Measurements from ENCODE around the gene DYNLRB1.
"Not testable (repeated sequence)": the region's sequence is repeated elsewhere in the genome, so short reads cannot be mapped to it uniquely, and the experiment has no call there.

The DYNLRB1 gene

DNA sequence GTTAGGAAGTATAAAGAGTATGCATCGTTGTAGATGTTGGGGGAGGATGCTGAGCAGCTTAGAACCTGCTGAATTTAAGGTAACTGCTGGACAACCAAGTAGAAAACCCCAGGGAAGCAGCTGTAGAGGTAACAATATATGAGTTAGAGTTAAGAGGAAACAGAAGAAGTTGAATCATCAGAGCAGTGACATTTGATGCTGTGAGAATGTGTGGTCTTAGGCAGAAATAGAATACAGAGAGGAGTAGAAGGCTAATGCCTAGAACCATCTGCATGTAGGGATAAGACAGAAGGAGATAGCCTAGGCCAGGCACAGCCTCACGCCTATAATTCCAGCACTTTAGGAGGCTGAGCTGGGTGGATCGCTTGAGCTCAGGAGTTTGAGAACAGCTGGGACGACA, 22.6 kb upstream of the DYNLRB1 start:
- no peak for DNase-seq (ENCODE audit: extremely low read depth, insufficient read length)
- H3K36me3 ChIP-seq (ENCODE audit: control insufficient read depth, insufficient read depth, low read length) = peaks cover 5% of the 10 kb centered on the region
- no peak overlapping the region for H3K4me3 ChIP-seq (replicated peaks; ENCODE audit: low read depth, low read length)
- no peaks in the 10 kb centered on the region for H3K27me3 ChIP-seq (replicated peaks; ENCODE audit: control insufficient read depth, insufficient read depth, low read length)
- TF ChIP-seq, protein P1, sequence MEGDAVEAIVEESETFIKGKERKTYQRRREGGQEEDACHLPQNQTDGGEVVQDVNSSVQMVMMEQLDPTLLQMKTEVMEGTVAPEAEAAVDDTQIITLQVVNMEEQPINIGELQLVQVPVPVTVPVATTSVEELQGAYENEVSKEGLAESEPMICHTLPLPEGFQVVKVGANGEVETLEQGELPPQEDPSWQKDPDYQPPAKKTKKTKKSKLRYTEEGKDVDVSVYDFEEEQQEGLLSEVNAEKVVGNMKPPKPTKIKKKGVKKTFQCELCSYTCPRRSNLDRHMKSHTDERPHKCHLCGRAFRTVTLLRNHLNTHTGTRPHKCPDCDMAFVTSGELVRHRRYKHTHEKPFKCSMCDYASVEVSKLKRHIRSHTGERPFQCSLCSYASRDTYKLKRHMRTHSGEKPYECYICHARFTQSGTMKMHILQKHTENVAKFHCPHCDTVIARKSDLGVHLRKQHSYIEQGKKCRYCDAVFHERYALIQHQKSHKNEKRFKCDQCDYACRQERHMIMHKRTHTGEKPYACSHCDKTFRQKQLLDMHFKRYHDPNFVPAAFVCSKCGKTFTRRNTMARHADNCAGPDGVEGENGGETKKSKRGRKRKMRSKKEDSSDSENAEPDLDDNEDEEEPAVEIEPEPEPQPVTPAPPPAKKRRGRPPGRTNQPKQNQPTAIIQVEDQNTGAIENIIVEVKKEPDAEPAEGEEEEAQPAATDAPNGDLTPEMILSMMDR (IDR thresholded peaks at IDR 0.05; ENCODE audit: insufficient read depth, low read length, poor library complexity, severe bottlenecking) = no peak

DNA sequence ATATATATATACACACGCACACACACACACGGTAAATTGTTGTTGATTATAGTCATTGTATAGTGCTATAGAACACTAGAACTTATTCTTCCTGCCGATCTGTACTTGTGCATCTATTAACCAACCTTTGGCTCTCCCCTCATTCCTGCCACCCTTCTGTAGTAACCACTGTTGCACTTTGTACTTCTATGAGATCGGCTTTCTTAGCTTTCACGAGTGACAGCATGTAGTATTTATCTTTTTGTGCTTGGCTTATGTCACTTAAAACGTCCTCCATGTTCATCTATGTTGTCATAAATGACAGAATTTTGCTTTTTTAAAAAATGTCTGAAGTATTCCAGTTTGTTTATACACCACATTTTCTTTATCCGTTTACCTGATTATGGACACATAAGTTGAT, 20.9 kb upstream of the DYNLRB1 start:
- no peak for DNase-seq (ENCODE audit: extremely low read depth, insufficient read length)
- Histone ChIP-seq H3K27me3 (replicated peaks; ENCODE audit: control insufficient read depth, insufficient read depth, low read length) (no peaks in the 10 kb centered on the region), H3K36me3 (ENCODE audit: control insufficient read depth, insufficient read depth, low read length) (peaks cover 4% of the 10 kb centered on the region), H3K4me3 (replicated peaks; ENCODE audit: low read depth, low read length) (no peak overlapping the region)
- TF ChIP-seq, protein P1 (IDR thresholded peaks at IDR 0.05; ENCODE audit: insufficient read depth, low read length, poor library complexity, severe bottlenecking) = no peak

DNA sequence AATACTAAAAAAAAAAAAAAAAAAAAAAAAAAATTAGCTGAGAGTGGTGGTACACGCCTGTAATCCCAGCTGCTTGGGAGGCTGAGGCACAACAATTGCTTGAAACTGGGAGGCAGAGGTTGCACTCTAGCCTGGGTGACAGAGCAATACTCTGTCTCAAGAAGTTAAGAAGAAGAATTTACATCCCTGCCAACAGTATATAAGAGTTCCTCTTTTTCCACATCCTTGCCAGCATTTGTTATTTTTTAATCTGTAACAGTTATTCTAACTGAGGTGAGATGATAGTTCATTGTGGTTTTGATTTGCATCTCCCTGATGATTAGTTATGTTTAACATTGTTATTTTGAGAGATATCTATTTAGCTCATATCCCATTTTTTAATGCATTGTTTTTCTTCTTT, 20.3 kb upstream of the DYNLRB1 start:
- Histone ChIP-seq H3K27me3 (replicated peaks; ENCODE audit: control insufficient read depth, insufficient read depth, low read length) (no peaks in the 10 kb centered on the region), H3K36me3 (ENCODE audit: control insufficient read depth, insufficient read depth, low read length) (peaks cover 4% of the 10 kb centered on the region), H3K4me3 (replicated peaks; ENCODE audit: low read depth, low read length) (no peak overlapping the region)
- TF ChIP-seq, protein P1 (IDR thresholded peaks at IDR 0.05; ENCODE audit: insufficient read depth, low read length, poor library complexity, severe bottlenecking) = no peak
- no peak for DNase-seq (ENCODE audit: extremely low read depth, insufficient read length)

DNA sequence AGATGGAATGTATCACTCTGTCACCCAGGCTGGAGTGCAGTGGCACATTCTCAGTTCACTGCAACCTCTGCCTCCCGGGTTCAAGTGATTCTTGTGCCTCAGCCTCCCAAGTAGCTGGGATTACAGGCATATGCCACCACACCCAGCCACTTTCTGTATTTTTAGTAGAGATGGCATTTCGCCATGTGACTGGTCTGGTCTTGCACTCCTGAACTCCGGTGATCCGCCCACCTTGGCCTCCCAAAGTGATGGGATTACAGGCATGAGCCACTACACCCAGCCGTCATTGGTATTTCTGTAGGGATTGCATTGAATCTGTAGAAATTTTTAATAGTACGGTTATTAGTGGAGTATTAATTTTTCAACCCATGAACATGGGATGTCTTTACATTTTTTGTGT, 18.6 kb upstream of the DYNLRB1 start:
- H3K4me3 ChIP-seq (replicated peaks; ENCODE audit: low read depth, low read length); DNase-seq (ENCODE audit: extremely low read depth, insufficient read length); H3K36me3 ChIP-seq (ENCODE audit: control insufficient read depth, insufficient read depth, low read length); H3K27me3 ChIP-seq (replicated peaks; ENCODE audit: control insufficient read depth, insufficient read depth, low read length): not testable (repeated sequence)

DNA sequence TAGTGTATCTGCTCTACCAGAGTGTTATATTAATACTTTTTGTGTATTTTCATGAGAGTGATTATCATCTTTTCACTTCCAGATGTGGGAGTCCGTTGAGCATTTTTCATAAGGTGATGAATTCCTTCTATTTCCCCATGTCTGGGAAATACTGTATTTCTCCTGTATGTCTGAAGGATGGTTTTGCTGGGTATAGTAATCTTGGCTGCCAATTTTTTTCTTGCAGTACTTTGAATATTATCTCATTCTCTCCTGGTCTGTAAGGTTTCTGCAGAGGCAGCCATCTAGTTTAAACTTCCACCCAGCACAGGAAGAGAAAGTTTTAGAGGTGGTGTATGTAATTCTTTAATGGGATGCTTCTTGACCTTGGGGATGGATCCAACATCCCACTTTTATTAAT, 15.4 kb upstream of the DYNLRB1 start:
- TF ChIP-seq, protein P1 (IDR thresholded peaks at IDR 0.05; ENCODE audit: insufficient read depth, low read length, poor library complexity, severe bottlenecking) = no peak
- Histone ChIP-seq H3K4me3 (replicated peaks; ENCODE audit: low read depth, low read length) (no peak overlapping the region), H3K36me3 (ENCODE audit: control insufficient read depth, insufficient read depth, low read length) (peaks cover 1% of the 10 kb centered on the region), H3K27me3 (replicated peaks; ENCODE audit: control insufficient read depth, insufficient read depth, low read length) (no peaks in the 10 kb centered on the region)
- DNase-seq (ENCODE audit: extremely low read depth, insufficient read length) = no peak

DNA sequence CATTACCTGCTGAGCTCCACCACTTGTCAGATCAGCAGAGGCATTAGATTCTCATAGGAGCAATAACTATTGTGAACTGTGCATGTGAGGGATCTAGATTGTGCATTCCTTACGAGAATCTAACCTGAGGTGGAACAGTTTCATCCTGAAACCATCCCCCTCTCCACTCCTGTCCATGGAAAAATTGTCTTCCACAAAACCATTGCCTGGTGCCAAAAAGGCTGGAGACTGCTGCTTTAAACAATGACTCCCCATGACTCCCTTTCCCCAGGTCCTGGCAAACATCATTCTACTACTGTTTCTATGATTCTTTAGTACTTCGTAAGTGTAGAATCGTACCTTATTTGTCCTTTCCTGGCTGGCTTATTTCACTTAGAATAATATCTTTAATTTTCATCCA, 9.7 kb upstream of the DYNLRB1 start:
- no peak for DNase-seq (ENCODE audit: extremely low read depth, insufficient read length)
- Histone ChIP-seq H3K27me3 (replicated peaks; ENCODE audit: control insufficient read depth, insufficient read depth, low read length) (no peaks in the 10 kb centered on the region), H3K4me3 (replicated peaks; ENCODE audit: low read depth, low read length) (no peak overlapping the region), H3K36me3 (ENCODE audit: control insufficient read depth, insufficient read depth, low read length) (peaks cover 4% of the 10 kb centered on the region)
- TF ChIP-seq, protein P1 (IDR thresholded peaks at IDR 0.05; ENCODE audit: insufficient read depth, low read length, poor library complexity, severe bottlenecking) = no peak
